Type B pancreatic cell (in vitro differentiated cells): ENCODE measurements around the gene RARB. TPM values are rescaled to one million over a fixed set of nuclear protein-coding genes. Genes with fewer than 3 reads are reported as not detected.

Experiments used
- DNase-seq: peaks from one replicate; pipeline ENCODE4 v3.0.0; 2021; ENCODE audit warnings: mixed read lengths; ENCODE audit not compliant: unreplicated experiment; ENCODE audit errors: extremely low spot score
- H3K27ac Mint-ChIP-seq: 2 replicates; pipeline ENCODE4 v1.8.0; 2021; ENCODE audit warnings: mild to moderate bottlenecking, mixed read lengths
- H3K27me3 Mint-ChIP-seq: 2 replicates; pipeline ENCODE4 v1.8.0; 2021; ENCODE audit warnings: mixed read lengths
- H3K36me3 Mint-ChIP-seq: 2 replicates; pipeline ENCODE4 v1.8.0; 2021; ENCODE audit warnings: mixed read lengths
- H3K4me1 Mint-ChIP-seq: one replicate; pipeline ENCODE4 v1.8.0; 2021; ENCODE audit warnings: mixed read lengths; ENCODE audit not compliant: unreplicated experiment
- H3K4me3 Mint-ChIP-seq: 2 replicates; pipeline ENCODE4 v1.8.0; 2021; ENCODE audit warnings: mild to moderate bottlenecking, mixed read lengths
- H3K9me3 Mint-ChIP-seq: 2 replicates; pipeline ENCODE4 v1.8.0; 2021; ENCODE audit warnings: mixed read lengths
- CTCF ChIP-seq: fragments of 200-600 bp; sonication (generic); conservative IDR thresholded peaks from 2 replicates; pipeline ENCODE4 v1.5.0; 2021; ENCODE audit warnings: antibody characterized with exemption, mild to moderate bottlenecking
- total RNA-seq: library from RNA; stranded (reverse); gene quantifications from 2 replicates; pipeline ENCODE4 v1.2.1, GENCODE V29; 2021; ENCODE audit warnings: low replicate concordance

The RARB gene
- total RNA-seq, 1 donor from 2014 or later: 28.2 TPM

- DNase-seq: no peak
- Mint-ChIP-seq H3K4me3 (peak overlapping the region; percentile 94), H3K9me3 (no peaks in the 10 kb centered on the region), H3K27ac (peak overlapping the region; percentile 94), H3K27me3 (peaks cover 4% of the 10 kb centered on the region), H3K4me1 (peaks cover 46% of the 10 kb centered on the region), H3K36me3 (no peaks in the 10 kb centered on the region)
- TF ChIP-seq CTCF: no peak
These were observed 908 bp upstream of the RARB start for GRCh38 chr3:25427155-25427554.

GRCh38 chr3:25427563-25427941, 511 bp upstream of the RARB start:
- no peak for DNase-seq
- TF ChIP-seq CTCF: no peak
- Mint-ChIP-seq H3K4me3 (peak overlapping the region; percentile 94), H3K36me3 (no peaks in the 10 kb centered on the region), H3K9me3 (no peaks in the 10 kb centered on the region), H3K4me1 (peaks cover 49% of the 10 kb centered on the region), H3K27ac (peak overlapping the region; percentile 94), H3K27me3 (peaks cover 4% of the 10 kb centered on the region)

DNA sequence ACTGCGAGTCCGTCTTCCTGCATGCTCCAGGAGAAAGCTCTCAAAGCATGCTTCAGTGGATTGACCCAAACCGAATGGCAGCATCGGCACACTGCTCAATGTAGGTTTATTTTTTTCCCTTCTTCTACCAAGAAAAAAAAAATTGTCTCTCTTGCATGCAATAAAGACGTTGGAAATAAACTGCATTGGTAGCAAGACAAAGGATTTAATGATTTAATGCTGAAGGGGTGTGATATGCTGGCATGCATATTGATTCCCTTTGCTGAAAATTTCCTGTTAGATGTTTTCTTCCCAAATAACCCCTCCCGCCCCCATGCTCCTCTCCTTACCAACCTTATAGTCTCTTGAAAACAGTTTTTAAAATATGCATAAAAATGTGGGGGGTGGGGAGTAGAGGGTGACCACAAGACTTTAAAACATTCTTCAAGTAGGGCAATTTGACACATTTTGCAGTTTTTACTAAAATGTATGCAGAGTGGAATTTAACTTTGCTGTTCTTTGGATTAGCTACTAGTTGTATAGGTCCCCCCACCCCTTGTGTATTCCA, 799 bp downstream of the RARB start:
- H3K27ac Mint-ChIP-seq: peak overlapping the region; percentile 94

GRCh38 chr3:25429361-25430286, 1.6 kb downstream of the RARB start:
- peaks cover 55% of the 10 kb centered on the region for H3K4me1 Mint-ChIP-seq
- TF ChIP-seq CTCF: no peak
- H3K27ac Mint-ChIP-seq: peak overlapping the region; percentile 94
- peak overlapping the region; percentile 94 for H3K4me3 Mint-ChIP-seq
- DNase-seq: no peak
- peaks cover 4% of the 10 kb centered on the region for H3K27me3 Mint-ChIP-seq
- H3K9me3 Mint-ChIP-seq: no peaks in the 10 kb centered on the region
- H3K36me3 Mint-ChIP-seq: no peaks in the 10 kb centered on the region

More for the DNA sequence above, 799 bp downstream of the RARB start:
- no peak for DNase-seq
- Mint-ChIP-seq H3K36me3 (no peaks in the 10 kb centered on the region), H3K4me3 (peak overlapping the region; percentile 94), H3K9me3 (no peaks in the 10 kb centered on the region), H3K4me1 (peaks cover 59% of the 10 kb centered on the region), H3K27me3 (peaks cover 4% of the 10 kb centered on the region)
- TF ChIP-seq CTCF: no peak

DNA sequence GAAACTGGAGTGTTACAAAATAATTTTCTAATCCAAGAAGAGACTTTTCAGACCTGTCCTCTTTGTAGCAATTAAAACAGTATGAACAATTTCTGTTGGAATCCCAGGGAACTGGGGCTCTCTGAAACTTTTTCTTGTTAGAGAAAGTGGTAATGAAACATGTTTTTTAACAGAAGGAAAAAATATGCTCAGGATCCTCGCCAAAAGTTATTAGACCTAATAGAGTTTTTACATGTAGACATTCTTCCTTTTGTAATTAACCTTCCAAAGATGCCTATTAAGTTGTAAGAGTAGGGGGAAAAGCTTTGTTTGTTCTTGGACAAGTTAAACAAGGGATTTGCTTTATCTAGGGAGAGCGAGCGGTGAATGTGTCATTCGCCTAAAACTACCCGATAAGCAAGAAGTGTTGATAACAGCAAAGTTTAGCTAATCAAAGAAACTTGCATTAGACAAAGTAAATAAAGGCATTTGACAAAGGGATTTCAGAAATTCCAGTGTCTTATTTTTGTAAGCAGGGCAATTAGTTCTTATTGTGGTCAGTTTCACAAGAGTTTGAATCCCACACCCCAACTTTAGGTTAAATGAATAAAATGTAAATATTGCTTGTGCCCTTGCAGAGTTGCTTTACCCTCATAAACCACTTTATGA, 2.3 kb downstream of the RARB start:
- TF ChIP-seq CTCF: no peak
- DNase-seq: no peak
- no peaks in the 10 kb centered on the region for H3K9me3 Mint-ChIP-seq
- no peaks in the 10 kb centered on the region for H3K36me3 Mint-ChIP-seq
- H3K27ac Mint-ChIP-seq: peak overlapping the region; percentile 94
- H3K4me1 Mint-ChIP-seq: peaks cover 57% of the 10 kb centered on the region
- peaks cover 4% of the 10 kb centered on the region for H3K27me3 Mint-ChIP-seq
- peak overlapping the region; percentile 94 for H3K4me3 Mint-ChIP-seq
